Thyroid gland (tissue), 4 donors: ENCODE measurements around the gene CELF4. TPM values are rescaled to one million over a fixed set of nuclear protein-coding genes. Genes with fewer than 3 reads are reported as not detected.

Experiments
- DNase-seq, 2 donors: peaks; one replicate each; pipeline ENCODE4 v3.0.0-alpha.2; 2019
- H3K27ac ChIP-seq, 3 donors: fragments of 200-600 bp; sonication (generic); 1 replicate in 2 of 3; 2 replicates in 1 of 3; pipeline ENCODE4 v1.5.1; 2016 to 2019; ENCODE audit warnings: mild to moderate bottlenecking in 1 of 3, moderate library complexity in 1 of 3
- H3K27me3 ChIP-seq: fragments of 200-600 bp; sonication (generic); one replicate; pipeline ENCODE4 v1.5.1; 2019
- H3K36me3 ChIP-seq, 2 donors: fragments of 200-600 bp; sonication (generic); one replicate each; pipeline ENCODE4 v1.5.1; 2016 to 2019
- H3K4me1 ChIP-seq, 2 donors: fragments of 200-600 bp; sonication (generic); one replicate each; pipeline ENCODE4 v1.5.1; 2017 to 2019
- H3K4me3 ChIP-seq, 3 donors: fragments of 200-600 bp; sonication (generic); replicated peaks in 1 of 3; 1 replicate in 2 of 3; 2 replicates in 1 of 3; pipeline ENCODE4 v1.5.1; 2016; ENCODE audit warnings: mild to moderate bottlenecking in 1 of 3
- H3K9me3 ChIP-seq: fragments of 200-600 bp; sonication (generic); one replicate; pipeline ENCODE4 v1.5.1; 2017
- POLR2A ChIP-seq, 2 donors: fragments of 450-650 bp; IDR thresholded peaks; one replicate each; pipeline ENCODE4 v1.6.1; 2017; ENCODE audit warnings: antibody characterized with exemption in 2 of 2, mild to moderate bottlenecking in 2 of 2, moderate library complexity in 1 of 2
- WGBS, 2 donors: methylation state at CpG; one replicate each; pipeline ENCODE4 v1.1.5; 2017; 5-methylcytosine and 5-hydroxymethylcytosine counted together
- intact Hi-C: fragments of 100-400 bp; cut with DNase I; formaldehyde crosslinking; loops from one replicate; pipeline ENCODE4 v1.15.1; 2023
- total RNA-seq, 4 donors: library from RNA; depleted of rRNA; stranded (reverse); fragments of >200 nt; gene quantifications; one replicate each; pipeline ENCODE4 v1.2.3, GENCODE V29; 2016
- TF ChIP-seq, protein P1 (sequence below), 6 experiments: fragments of 200-600 bp in 3 of 6; fragments of 450-650 bp in 3 of 6; sonication (generic) in 3 of 6; IDR thresholded peaks; one replicate each; pipeline ENCODE4 v1.5.1; 2016 to 2019; ENCODE audit warnings: antibody characterized with exemption in 6 of 6, mild to moderate bottlenecking in 2 of 6, inconsistent platforms in 1 of 6, moderate library complexity in 1 of 6

Gene CELF4
- total RNA-seq, 4 donors from 2014 or later = 4.3 TPM; not detected in 3

DNA sequence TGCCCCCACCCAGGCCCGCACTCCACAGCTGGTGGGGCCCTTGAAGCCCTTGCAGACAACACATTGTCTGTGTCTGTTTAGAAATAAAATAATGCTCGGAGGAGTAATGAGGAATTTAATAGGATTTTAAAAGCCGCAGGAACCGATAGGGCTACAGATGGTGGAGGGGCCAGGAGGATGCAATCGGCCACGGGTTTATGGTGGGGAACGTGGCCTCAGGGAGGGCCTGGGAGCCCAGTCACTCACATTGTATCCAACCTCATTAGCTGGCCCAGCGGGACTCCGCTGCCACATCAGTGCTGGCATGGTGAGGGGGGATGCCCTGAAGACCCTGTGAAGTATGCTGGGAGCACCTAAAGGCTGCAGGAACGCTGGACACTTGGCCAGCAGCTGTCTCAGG is 252.0 kb downstream of the CELF4 start:
- H3K4me3 ChIP-seq = no peak overlapping the region
- WGBS, 2 donors = 80 to 87% methylated on average over 9 of the region's 10 CpGs
- H3K36me3 ChIP-seq = no peaks in the 10 kb centered on the region
- no peaks in the 10 kb centered on the region for H3K9me3 ChIP-seq
- peaks cover 0 to 8% of the 10 kb centered on the region in 2 donors for H3K4me1 ChIP-seq
- H3K27me3 ChIP-seq = no peaks in the 10 kb centered on the region
- DNase-seq = no peak
- H3K27ac ChIP-seq = no peak overlapping the region
- TF ChIP-seq POLR2A (IDR thresholded peaks at IDR 0.05) = no peak
- TF ChIP-seq, protein P1, sequence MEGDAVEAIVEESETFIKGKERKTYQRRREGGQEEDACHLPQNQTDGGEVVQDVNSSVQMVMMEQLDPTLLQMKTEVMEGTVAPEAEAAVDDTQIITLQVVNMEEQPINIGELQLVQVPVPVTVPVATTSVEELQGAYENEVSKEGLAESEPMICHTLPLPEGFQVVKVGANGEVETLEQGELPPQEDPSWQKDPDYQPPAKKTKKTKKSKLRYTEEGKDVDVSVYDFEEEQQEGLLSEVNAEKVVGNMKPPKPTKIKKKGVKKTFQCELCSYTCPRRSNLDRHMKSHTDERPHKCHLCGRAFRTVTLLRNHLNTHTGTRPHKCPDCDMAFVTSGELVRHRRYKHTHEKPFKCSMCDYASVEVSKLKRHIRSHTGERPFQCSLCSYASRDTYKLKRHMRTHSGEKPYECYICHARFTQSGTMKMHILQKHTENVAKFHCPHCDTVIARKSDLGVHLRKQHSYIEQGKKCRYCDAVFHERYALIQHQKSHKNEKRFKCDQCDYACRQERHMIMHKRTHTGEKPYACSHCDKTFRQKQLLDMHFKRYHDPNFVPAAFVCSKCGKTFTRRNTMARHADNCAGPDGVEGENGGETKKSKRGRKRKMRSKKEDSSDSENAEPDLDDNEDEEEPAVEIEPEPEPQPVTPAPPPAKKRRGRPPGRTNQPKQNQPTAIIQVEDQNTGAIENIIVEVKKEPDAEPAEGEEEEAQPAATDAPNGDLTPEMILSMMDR (IDR thresholded peaks at IDR 0.05) = no peak
- intact Hi-C loops = no loop called here

DNA sequence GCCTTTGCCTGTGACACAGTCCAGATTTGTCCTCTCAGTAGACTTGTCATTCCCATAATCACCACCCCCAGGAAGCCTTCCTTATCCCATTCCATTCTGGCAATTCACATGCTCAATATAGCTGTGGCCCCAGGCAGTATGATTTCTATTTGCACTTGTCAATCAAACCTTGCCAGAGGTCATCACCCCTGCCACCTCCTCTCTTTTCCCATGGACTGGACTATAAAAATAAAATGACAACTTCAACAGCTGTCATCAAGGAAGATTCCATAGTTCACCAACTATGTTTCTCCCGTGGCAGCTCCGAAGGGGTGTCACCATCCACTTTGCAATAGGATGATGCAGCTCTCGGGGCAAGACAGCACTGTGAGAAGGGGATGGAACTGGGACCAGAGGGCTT is 255.7 kb downstream of the CELF4 start:
- Histone ChIP-seq H3K27ac (no peak overlapping the region), H3K4me3 (no peak overlapping the region), H3K36me3 (no peaks in the 10 kb centered on the region), H3K9me3 (no peaks in the 10 kb centered on the region), H3K27me3 (no peaks in the 10 kb centered on the region), H3K4me1 (peaks cover 11 to 18% of the 10 kb centered on the region in 2 donors)
- TF ChIP-seq POLR2A (IDR thresholded peaks at IDR 0.05) = no peak
- TF ChIP-seq, protein P1 (IDR thresholded peaks at IDR 0.05) = no peak
- 86 to 92% methylated on average over 3 of the region's 3 CpGs for WGBS, 2 donors
- no peak for DNase-seq
- intact Hi-C loops = no loop called here

DNA sequence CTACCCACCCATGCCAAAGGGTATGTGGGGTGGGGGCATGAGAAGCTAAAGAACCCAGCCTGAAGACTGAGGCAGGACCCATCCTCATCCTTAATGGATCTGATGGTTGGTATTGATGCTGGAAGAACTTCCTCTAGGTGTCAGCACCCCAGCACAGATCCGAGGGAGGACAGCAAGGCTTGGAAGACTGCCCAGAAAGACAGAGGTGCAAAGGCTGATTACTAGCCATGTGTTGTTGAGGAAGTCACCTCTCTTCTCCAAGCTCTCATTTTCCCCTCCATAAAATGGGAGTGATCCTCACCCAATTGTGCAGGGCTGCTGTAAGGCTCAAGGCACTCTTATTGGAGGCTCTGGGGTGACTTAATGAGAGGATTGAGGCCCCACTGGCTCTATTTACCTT is 256.5 kb downstream of the CELF4 start:
- Histone ChIP-seq H3K36me3 (no peaks in the 10 kb centered on the region), H3K4me3 (no peak overlapping the region), H3K9me3 (no peaks in the 10 kb centered on the region), H3K4me1 (peaks cover 11 to 18% of the 10 kb centered on the region in 2 donors), H3K27ac (no peak overlapping the region), H3K27me3 (no peaks in the 10 kb centered on the region)
- 25 to 44% methylated on average over 1 of the region's 1 CpG for WGBS, 2 donors
- no peak for DNase-seq
- no peak for TF ChIP-seq POLR2A (IDR thresholded peaks at IDR 0.05)
- TF ChIP-seq, protein P1 (IDR thresholded peaks at IDR 0.05) = no peak
- intact Hi-C loops = no loop called here

DNA sequence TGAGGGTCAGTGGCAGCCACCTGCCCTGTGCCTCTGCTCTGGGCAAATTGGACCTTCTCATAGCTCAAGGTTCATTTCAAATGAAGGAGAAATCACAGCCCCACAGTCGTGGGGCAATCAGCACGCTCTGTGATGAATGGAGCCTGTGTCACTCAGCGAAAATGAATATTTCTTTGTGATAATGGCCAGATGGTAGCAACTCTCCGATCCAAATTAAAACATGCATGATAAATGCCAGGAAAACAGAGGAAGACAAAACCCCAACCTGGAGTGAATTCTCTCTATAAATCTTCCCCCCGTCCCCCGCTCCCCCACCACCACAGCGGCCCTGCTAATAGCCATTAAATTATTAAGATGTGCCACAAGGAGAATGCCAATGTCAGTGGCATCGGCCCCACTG is 258.4 kb downstream of the CELF4 start:
- TF ChIP-seq POLR2A (IDR thresholded peaks at IDR 0.05) = no peak
- TF ChIP-seq, protein P1 (IDR thresholded peaks at IDR 0.05) = no peak
- Histone ChIP-seq H3K27me3 (no peaks in the 10 kb centered on the region), H3K4me3 (no peak overlapping the region), H3K27ac (no peak overlapping the region), H3K36me3 (no peaks in the 10 kb centered on the region), H3K4me1 (peaks cover 11 to 32% of the 10 kb centered on the region in 2 donors), H3K9me3 (no peaks in the 10 kb centered on the region)
- no peak for DNase-seq
- intact Hi-C loops = no loop called here
- 90 to 92% methylated on average over 8 of the region's 8 CpGs for WGBS, 2 donors

DNA sequence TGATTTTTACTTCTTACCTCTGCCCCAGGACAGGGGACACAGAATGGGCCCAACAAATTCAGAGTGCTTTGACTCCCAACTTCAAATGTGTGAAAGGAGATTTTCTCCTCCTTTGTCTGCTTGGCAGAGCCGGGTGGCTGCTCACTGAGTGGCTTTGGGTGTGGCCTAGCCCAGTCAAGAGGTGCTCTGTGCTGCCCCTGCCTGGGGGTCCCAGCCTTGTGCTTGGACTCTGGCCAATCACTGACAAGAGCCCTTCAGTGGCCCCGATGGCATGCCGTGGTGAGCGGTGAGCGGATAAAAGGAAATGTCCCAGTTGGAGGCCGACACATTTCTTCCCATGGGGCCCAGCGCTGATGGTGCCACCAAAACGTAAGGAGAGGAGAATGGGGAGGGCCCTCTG is 259.2 kb downstream of the CELF4 start:
- Histone ChIP-seq H3K4me3 (no peak overlapping the region), H3K27ac (peak overlapping the region in 1 of 3 donors; percentile 61), H3K27me3 (no peaks in the 10 kb centered on the region), H3K9me3 (no peaks in the 10 kb centered on the region), H3K36me3 (no peaks in the 10 kb centered on the region), H3K4me1 (peaks cover 11 to 39% of the 10 kb centered on the region in 2 donors)
- TF ChIP-seq POLR2A (IDR thresholded peaks at IDR 0.05) = no peak
- TF ChIP-seq, protein P1 (IDR thresholded peaks at IDR 0.05) = no peak
- DNase-seq = peak; percentile 72 to 81
- intact Hi-C loops = no loop called here
- WGBS, 2 donors = 30 to 39% methylated on average over 8 of the region's 8 CpGs
